ENCODE results near the gene NHEJ1. TPM values are rescaled to one million over a fixed set of nuclear protein-coding genes. Genes with fewer than 3 reads are reported as not detected.

The NHEJ1 gene
- total RNA-seq, 1 donor from 2014 or later: 8.6 TPM

DNA sequence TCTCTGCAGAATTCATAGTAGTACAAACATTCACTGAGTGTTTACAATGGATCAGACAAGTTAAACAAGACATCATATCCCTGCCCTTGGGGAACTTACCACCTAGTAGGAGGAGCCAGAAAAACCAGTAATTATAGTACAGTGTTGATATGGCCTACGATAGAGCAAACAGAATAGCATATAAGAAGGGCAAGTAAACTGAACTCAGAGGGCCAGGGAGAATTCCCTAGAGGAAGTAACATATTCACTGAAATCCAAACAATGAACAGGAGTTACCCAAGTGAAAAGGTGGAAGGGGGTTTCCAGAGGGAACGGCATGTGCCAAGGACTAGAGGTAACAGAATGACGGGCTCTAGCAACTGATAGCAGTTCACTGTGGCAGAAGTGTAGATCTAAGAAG is 34.1 kb downstream of the NHEJ1 start:
- FAIRE-seq (no peak), DNase-seq (ENCODE audit: low spot score in 2 of 2) (no peak)

DNA sequence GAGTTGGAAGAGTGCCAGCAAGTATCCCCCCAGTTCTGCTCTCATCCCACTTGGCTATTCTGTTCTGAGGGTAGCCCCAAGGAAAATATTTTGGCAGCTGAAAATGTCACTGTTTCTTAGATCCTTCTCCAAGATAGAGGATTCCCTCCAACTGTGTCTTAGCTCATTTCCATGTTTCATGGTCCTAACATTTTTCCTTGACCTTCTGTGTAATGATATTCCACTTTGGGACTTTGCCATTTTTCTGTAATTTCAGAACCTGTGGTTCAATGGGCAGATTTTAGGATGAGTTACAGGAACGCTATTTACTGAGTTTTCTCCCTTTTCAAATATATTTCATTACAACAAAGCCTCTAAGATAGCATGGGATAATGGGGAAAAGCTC is 34.7 kb downstream of the NHEJ1 start:
- FAIRE-seq (no peak), DNase-seq (ENCODE audit: low spot score in 2 of 2) (no peak)

DNA sequence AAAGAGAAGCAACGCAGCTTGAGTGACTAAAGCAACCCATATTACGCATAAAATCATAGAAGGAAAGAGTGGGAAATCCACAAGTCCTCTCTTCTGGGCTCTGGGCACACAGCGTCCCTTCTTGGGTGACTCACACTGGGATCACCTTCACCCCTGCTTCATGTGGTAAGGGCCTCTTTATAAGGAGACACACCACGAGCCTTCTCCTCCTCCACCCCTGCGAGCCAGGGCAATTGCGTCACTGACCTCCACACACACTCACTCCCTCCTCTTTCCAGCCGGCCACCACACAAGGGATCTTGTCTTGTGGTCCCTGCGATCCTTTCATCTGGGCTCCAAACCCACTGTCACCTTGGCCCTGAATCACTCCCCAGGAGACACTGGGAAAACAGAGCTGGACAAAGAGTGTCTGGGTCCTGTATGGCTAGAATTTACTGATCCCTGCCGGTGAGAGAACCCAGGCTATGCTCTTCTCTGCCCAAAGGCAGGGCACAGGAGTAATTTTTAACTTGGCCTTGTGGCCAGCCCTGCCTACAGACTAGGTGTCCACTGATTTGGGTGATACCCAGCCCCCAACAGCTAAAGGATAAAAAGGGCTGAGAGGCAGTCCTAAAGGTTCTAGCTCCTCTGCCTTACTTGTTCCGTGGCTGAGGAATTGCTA is 35.3 kb downstream of the NHEJ1 start:
- peak in 1 of 2 donors; percentile 20 for DNase-seq (ENCODE audit: low spot score in 2 of 2)
- no peak for FAIRE-seq

DNA sequence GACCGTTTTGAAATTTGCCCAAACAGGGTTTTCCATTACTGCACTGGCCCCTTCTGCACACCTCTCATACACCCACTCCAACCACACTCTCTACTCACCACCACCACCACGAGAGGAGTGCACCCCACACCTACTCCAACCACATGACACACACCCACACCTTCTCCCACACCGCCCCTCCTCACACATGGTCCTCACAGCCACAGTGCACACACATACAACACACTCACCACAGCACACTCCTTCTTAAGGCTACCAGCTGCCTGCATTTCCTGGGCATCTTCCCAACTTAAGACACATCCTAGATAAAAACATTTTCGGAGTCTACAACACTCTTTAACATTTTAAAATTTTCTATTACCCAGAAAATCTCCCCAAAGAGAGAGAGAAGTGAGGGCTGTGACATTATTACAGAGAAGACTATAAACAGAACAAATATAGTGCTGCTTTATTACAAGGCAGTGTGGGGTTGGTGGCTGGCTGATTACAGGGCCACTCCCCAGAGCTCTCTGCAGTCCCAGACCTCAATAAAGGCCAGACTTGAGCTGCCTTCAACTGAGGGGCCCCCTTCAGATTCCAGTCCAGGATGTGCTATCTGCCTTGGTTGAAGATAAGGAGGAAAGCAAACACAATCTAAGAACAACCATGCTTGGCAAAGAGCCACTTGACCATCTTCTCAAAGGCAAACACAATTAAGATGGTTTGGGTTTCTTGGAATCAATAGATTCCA is 36.1 kb downstream of the NHEJ1 start:
- FAIRE-seq (no peak), DNase-seq (ENCODE audit: low spot score in 2 of 2) (peak in 1 of 2 donors; percentile 39)

DNA sequence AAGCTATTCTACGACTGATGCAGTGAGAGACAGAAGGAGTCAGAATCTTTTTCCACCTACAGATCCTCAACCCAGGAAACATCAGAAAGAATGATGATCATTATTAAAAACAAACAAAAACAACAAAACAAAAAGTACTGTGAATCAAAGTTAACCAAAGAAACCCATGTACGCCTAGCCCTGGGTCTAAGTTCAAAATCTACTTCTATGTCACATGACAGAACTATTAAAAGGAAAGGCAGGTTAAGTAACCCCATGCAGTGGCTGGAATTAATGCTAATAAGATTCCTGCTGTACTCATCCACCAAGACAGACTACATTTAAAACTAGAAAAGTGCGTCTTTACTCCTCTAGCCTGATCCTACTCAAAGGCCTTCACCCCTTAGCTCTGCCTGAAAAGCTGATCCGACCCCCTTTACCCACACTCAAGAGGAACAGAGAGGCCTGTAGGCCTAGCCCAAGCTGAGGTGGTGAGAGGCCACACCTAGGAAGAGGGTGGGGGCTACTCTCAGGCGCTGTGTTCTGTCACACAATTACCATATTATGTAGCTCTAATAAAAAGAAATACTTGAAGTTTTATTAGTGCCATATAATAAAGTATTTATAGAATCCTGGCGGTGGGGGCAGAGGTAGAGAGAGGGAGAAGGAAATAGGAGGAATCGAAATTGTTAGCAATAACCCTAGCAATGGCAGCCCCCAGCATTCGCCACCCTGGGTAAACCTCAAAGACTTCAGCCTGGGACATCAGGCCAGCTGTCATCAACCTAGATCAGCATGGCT is 37.1 kb downstream of the NHEJ1 start:
- no peak for DNase-seq (ENCODE audit: low spot score in 2 of 2)
- no peak for FAIRE-seq

DNA sequence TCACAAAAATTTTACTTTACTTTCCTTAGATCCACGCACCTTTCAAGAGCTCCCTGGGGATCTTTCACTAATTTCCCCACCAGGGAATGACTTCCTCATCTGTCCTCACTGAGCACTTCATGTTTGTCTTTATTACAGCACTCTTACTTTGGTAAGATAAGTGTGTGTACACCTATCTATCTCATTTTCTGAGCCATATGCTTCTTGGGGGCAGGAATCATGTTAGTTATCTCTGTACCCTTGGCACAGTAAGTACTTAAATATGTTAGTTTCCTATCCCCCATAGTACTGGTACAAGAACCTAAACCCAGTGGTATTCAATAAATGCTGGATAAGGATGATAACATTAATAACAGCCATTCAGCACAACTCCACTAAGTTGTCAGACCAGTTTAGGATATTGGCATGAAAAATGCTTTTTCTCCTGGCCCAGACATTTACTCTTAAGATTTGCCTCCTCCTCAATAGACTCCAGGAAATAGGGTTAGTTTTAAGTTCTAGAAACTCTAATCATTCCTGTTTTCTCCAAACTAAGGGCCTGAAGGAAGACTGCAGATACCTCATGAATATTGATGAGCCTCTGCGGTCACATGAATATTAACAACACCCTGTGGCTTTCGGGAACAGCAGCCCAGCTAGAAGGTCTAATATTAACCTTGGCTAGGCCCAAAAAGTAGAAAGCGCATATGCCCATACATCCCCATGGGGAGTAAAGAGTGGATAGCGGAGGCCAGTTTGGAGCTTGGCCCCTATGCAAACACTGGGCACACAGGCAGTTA is 38.2 kb downstream of the NHEJ1 start:
- DNase-seq (ENCODE audit: low spot score in 2 of 2) (peak in 1 of 2 donors; percentile 14), FAIRE-seq (no peak)

DNA sequence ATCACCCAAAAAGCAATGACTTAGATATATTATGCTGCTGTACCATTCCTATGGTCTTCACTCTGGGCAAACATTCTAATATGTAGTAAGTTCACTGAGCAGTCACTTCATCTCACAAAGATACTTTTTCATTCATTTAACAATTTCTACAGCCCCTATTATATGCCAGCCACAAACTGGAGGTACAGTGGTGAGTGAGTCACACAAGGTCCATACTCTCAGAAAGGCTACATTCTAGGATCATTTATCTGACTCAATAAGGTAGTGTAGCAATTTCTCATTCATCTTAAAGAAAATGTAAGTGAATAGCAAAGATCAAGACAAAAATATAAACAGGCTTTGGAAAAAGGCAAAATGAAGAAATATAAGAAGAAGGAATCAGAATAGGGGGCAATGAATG is 40.5 kb downstream of the NHEJ1 start:
- FAIRE-seq (no peak), DNase-seq (ENCODE audit: low spot score in 2 of 2) (no peak)

DNA sequence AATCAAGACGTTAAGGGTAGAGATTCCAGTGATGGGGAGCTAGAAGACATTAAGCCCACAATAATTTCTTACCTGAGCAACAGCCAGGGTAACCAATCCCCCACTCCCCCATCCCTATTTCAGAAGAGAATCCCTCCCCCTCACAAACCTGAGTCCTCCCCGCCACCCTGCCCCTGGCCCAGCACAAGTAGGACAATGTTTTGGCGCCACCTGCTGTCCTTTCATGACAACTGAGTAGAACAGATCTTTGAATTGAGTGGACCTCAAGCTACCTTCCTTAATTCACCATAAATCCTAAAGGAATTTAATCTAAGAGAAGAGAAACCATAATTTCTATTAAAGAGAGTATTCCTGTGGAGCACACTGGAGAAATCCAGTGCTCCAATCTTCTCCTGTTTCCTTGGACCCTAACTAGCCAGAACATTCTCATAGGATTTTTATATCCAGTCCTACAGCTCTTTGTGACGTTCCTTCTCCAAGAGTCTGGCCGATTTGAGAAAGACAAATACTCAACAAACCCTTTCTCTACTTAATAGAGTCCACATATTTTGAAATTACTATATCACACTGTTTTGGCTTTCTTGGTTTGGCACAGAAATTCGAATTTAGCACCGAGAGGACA is 41.1 kb downstream of the NHEJ1 start:
- DNase-seq (ENCODE audit: low spot score in 2 of 2) (peak in 1 of 2 donors; percentile 49), FAIRE-seq (no peak)

DNA sequence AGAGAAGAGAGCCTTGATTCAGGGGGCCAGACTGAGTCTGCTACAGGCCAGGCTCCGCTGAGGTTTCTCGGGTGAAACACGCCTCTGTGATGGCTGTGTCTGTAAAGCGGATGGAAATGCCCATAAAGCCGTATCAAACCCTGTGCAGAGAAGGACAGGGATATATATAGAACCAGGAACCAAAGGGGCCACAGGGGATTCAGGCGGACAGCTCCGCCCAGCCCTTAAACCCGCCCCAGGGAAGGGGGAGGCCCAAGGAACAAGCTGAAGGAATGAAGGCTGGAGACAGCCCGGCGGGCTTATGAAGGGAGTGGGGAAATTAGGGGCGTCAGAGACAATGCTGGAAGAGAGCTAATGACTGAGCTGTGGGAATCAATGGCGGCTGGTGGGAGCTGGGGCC is 42.1 kb downstream of the NHEJ1 start:
- no peak for DNase-seq (ENCODE audit: low spot score in 2 of 2)

DNA sequence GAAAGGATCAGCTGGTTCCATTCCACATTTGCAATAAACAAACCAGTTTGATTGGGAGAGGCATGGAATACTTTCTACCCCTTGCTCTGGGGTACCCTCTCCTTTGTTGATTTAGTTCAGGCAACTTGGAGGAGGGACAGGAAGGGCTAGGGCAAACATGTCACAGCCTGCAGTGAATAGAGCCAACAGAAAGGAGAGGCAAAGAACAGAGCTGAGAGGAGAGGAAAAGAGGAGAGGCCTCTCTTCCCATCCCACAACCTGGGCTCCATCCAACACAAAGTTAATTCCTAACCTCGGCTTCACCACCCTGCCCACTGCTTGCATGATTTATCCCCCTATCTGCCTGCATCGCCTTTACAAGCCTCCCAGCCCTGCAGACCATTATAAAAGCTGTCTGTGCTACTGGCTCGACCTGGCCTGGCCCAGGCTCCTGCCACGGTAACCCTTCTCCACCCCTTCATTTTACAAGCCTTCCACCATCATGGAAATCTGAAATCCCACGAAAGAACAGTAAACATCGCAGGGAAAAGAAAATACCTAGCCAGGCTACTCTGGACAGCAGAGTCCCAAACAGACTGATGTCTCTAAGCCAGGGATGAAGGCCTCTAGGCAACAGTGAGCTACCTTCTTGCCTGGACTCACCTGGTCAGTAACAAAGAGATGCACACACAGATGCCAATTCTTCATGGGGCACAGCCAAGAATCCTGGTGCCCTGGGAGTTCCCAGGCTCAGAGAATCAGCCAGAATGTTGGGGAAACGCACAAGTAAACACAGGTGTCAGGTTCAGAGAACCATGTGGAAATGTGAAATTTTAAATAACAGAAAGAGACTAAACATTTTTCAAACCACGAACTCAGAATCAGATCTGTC is 43.6 kb downstream of the NHEJ1 start:
- FAIRE-seq: no peak
- no peak for DNase-seq (ENCODE audit: low spot score in 2 of 2)

More for the DNA sequence above, 42.1 kb downstream of the NHEJ1 start:
- no peak for FAIRE-seq

DNA sequence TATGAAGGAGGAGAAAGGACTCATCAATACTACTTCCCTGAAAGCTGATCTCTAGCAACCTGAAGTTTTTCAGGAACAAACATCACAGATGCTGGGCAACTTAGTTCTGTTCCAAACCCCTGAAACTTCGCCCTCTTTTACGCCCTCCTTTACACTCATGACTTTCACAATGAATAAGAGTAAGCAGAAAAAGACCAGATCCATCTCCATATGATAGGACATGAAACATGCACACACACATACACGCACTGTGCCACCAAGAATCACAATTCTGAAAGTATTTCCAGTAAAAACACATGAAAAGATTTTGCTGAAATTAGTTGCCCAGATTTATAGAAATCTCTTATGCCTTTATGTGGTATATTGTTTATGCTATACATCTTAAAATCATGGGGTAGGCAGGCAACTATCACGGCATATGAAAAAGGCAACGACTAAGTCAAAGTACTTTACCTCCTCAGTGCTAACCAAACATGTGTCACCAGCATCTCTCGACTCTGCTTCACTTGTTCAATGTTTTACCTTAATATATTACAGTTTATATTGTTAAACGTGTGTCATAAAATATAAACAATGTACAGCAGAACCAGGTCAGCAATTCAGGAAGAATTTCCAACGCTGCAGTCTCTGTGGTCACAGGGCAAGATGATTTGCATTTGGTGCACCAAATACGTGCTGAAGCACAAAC is 47.8 kb downstream of the NHEJ1 start:
- FAIRE-seq (no peak), DNase-seq (ENCODE audit: low spot score in 2 of 2) (no peak)

DNA sequence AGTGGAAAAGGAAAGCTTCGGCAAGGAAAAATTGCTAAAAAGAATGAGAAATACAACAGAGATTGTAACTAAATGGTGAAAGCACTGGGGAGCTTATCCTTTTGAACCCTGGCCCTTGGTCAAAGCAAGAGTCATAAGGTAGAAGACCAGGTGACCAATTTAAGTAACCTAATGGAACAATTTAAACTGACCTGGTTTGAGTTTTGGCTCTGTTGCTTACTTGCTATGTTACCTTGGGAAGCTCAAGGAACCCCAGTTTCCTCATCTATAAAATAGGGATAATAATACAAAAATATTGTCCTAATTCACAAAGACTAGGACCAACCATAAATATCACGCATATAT is 48.6 kb downstream of the NHEJ1 start:
- DNase-seq (ENCODE audit: low spot score in 2 of 2) (no peak), FAIRE-seq (no peak)

DNA sequence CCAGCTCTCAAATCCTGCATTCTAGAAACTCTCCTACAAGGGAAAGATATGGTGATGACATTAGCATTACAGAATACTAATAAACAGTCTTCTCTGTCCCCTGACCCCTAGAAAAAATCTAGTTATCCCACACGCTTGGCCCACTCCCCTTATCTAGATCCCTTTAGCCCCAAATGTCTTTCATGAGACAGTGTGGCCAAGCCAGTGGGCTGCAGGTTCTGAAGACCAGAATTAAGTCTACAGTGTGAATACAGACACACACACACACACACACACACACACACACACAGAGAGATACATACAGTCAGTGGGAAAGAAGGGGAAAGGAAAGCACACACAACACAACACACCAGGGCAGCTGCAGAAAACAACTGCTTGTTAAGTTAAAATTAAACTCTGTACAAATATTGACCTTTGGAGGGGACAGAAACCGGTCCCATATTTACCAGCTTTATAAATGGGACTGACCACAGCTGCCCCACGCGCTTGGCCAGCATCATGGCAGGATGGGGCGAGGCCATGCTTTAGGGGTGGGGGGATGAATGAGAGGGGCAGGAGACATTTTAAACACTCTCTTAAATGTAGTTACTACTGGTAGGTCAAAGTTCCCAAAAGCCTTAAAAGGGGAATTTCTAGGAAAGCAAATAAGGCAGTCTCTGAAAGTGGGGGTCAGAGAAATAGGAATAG is 49.1 kb downstream of the NHEJ1 start:
- no peak for FAIRE-seq
- DNase-seq (ENCODE audit: low spot score in 2 of 2): no peak

DNA sequence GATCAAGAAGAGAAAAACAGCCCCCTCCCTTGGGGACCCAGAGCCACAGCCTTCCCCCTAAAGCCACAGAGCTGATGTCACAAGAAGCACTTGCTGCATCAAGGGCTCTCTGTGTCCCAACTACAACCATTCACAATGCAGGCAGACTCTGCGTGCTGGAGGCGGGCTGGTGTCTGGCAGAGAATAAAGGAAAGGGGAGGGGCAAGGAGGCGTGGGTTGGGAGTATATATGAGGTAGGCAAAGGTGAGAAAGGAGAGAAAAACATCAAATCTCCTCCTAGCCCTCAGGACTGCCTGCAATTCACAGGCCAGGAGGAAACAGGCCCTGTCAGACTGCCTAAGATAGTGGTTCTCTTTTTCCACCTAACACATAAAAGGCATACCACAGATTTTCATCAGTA is 51.1 kb downstream of the NHEJ1 start:
- FAIRE-seq: no peak
- DNase-seq (ENCODE audit: low spot score in 2 of 2): no peak

DNA sequence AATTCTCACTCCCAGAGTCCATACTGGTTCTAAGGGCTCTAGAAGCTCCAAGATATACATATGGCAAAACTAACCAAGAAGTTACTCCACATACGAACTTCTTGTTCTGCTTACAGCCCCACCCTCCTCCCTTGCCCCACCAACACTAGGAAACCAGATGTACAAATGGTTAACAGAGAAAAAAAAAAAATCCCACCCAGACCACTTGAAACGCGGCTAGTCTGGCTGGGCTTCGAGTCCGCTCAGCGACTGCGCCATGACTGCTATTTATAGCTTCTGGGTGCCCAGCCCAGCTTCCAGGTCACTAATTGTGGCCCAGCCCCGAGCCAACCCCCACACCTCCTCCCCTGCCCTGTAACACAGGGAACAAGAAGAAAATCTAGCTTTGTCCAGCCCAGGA is 52.9 kb downstream of the NHEJ1 start:
- FAIRE-seq: no peak

DNA sequence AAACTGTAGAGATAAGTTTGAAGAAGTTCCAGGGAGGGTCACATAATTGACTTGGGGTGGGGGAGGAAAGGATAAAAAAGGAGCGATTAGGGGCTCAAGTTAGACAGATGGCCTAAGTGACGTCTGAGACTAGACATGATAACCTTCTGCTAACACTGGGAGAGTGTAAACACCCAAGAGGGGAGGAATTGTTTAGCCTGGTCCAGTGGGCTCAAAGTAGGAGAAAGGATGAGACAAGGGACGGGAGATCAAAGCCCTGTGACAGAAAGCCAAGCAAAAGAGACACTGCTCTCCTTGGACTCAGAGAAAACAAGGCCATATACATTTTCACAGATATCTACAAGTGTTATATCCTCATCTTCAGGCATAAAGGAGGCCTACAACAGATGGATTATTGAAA is 54.4 kb downstream of the NHEJ1 start:
- DNase-seq (ENCODE audit: low spot score in 2 of 2): no peak
- FAIRE-seq: no peak

More for the DNA sequence above, 52.9 kb downstream of the NHEJ1 start:
- no peak for DNase-seq (ENCODE audit: low spot score in 2 of 2)

DNA sequence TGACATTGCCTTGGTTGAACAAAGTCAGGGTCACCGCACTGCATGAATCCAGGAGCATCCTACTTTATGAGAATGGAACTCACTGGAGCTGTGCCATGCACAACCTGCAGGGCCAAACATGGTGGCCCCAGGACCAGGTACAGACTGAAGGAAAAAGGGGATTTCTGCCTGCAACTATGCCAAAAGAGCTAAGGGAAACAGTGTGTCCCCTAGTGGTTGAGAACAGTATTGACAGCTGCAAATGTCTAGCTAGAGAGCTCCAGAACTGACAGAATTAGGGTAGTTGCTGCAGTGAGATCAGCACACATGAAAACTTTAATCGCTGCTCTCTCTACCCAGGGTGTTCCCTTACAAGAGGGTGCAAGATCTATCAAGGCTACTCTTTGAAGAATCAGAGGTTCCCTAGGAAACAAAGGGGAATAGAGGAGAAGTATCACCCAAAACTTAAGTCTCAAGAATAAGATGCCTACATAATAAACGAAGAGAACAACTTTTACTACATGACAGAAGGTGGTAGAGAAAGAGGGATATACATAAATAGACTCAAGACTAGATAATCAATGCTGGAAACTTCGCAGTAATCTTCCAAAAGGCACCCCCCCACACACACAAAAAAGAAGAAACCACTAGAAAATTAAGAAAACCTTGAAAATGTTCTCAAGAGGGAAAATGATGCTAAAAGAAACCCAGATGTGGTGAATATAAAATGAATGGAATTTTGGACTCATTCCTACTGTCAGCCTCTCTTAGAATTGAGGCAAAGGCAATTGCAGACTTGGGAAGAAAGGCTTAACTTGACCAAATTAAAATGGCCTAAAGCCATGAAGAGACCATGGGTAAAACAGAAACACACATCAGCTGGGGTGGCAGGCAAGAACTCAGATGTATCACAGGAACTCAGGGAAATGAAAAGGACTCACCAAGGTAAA is 56.2 kb downstream of the NHEJ1 start:
- FAIRE-seq: no peak
- DNase-seq (ENCODE audit: low spot score in 2 of 2): no peak

Measured in frontal cortex (tissue), 4 donors.